ENCODE data around the gene MEGF6. TPM values are rescaled to one million over a fixed set of nuclear protein-coding genes. Genes with fewer than 3 reads are reported as not detected.
A peak's percentile ranks its signal among the peaks of the same experiment; 100 is the strongest.

MEGF6 gene
- total RNA-seq, 2 experiments from 2014 or later = 57.5 to 62.2 TPM

DNA sequence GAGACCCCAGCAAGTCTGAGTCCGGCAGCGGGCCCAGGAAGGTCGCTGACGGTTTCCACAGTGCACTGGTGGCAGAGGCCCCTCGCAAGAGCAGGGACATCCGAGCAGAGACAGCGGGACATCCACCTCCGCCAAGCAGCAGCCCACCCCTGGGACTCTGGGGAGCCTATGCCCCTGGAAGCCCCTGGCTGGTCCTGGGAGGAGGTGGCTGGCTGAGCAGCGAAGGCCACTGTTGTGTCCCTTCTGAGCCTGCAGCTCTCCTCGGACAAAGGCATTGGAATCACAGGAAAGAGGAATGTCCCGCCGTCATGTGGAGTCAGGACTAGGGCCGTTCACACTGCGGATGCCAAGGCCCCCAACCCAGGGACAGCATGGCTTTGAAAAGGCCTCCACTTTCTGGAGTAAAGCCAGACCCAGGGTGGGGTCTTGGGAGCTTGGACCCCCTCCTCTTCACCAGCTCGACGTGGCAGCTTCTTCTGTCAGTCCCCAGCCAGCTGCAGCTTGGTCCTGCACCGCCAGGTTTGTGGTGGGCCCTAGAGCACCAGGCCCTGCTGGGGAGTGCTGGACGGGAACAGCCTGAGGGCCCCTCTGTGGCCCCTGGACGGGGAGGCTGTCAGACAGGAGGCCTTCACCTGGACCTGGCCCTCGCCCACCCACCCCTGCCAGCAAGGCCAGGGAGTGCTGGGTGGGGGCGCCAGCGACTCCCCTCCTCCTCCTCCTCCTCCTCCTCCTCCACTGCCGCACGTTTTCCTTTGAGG is 1.4 kb downstream of the MEGF6 start:
- POLR2A ChIA-PET = no interaction called here
- CTCF ChIA-PET = no interaction called here

DNA sequence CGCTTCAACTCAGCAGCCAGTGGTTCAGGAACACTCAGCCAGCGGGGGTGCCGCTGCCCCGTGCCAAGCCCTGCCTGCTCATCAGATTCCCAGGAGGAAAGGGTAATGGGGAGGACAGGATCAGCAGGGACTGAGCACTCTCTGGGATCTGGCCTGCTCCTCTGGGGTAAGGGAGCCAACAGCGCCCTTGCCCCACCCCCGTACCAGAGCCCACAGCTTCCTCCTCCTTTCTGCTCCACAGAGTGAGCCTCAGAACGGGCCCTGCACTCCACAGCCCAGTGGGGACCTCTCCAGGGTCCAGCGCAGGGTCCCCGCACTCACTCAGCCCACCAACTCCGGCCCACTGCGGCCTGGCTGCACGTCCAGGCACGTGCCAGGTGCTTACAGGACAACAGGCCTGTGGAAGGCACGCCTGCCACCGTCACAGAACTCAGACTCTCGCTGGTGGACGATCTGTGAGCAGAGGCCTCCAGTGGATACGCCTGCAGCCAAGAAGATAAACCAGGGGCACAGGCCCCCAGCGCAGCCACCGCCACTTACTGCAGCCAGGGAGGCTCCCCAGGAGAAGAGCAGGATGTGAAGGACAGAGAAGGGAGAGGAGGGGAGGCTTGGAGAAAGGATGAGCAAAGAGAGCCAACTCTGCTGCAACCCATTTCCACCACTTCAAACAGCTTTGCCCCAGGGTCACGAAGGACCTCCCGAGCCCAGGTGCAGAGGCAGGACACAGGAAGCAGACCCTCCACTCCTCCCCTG is 2.1 kb downstream of the MEGF6 start:
- Histone ChIP-seq H3K27me3 (ENCODE audit: control insufficient read depth in 1 of 2, insufficient read depth in 2 of 2, low read length in 2 of 2) (peaks cover 18 to 30% of the 10 kb centered on the region in 2 experiments), H3K4me1 (ENCODE audit: insufficient read depth, low read length) (peaks cover 23% of the 10 kb centered on the region), H3K36me3 (ENCODE audit: insufficient read depth, low read length) (no peaks in the 10 kb centered on the region), H3K9me3 (ENCODE audit: control insufficient read depth in 1 of 2, insufficient read depth in 1 of 2, low read length in 2 of 2) (peaks cover 0 to 19% of the 10 kb centered on the region in 2 experiments), H3K27ac (ENCODE audit: low read depth in 1 of 2, low read length in 2 of 2) (no peak overlapping the region), H3K4me3 (ENCODE audit: low read length) (no peak overlapping the region)
- peaks cover 34% of the 10 kb centered on the region for H3K27me3 Mint-ChIP-seq
- ATAC-seq (ENCODE audit: poor library complexity) (no peak), DNase-seq (no peak)
- H3K9me3 Mint-ChIP-seq = no peaks in the 10 kb centered on the region
- peaks cover 15% of the 10 kb centered on the region for H3K4me1 Mint-ChIP-seq (ENCODE audit: low read depth)
- intact Hi-C loops (cut with DNase I, micrococcal nuclease) = no loop called here
- H3K4me3 Mint-ChIP-seq = peak overlapping the region; percentile 25
- TF ChIP-seq, protein P1, sequence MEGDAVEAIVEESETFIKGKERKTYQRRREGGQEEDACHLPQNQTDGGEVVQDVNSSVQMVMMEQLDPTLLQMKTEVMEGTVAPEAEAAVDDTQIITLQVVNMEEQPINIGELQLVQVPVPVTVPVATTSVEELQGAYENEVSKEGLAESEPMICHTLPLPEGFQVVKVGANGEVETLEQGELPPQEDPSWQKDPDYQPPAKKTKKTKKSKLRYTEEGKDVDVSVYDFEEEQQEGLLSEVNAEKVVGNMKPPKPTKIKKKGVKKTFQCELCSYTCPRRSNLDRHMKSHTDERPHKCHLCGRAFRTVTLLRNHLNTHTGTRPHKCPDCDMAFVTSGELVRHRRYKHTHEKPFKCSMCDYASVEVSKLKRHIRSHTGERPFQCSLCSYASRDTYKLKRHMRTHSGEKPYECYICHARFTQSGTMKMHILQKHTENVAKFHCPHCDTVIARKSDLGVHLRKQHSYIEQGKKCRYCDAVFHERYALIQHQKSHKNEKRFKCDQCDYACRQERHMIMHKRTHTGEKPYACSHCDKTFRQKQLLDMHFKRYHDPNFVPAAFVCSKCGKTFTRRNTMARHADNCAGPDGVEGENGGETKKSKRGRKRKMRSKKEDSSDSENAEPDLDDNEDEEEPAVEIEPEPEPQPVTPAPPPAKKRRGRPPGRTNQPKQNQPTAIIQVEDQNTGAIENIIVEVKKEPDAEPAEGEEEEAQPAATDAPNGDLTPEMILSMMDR (IDR thresholded peaks at IDR 0.05) = no peak
- POLR2A ChIA-PET = no interaction called here
- H3K27ac Mint-ChIP-seq = no peak overlapping the region
- CTCF ChIA-PET = no interaction called here
- H3K36me3 Mint-ChIP-seq (ENCODE audit: low read depth) = no peaks in the 10 kb centered on the region

More for the DNA sequence above, 1.4 kb downstream of the MEGF6 start:
- TF ChIP-seq, protein P1 (IDR thresholded peaks at IDR 0.05) = no peak
- intact Hi-C loops (cut with DNase I, micrococcal nuclease) = no loop called here
- H3K27ac ChIP-seq (ENCODE audit: low read depth in 1 of 2, low read length in 2 of 2) = no peak overlapping the region
- no peaks in the 10 kb centered on the region for H3K36me3 ChIP-seq (ENCODE audit: insufficient read depth, low read length)
- H3K9me3 ChIP-seq (ENCODE audit: control insufficient read depth in 1 of 2, insufficient read depth in 1 of 2, low read length in 2 of 2) = peaks cover 0 to 15% of the 10 kb centered on the region in 2 experiments
- Mint-ChIP-seq H3K27ac (no peak overlapping the region), H3K4me3 (no peak overlapping the region), H3K9me3 (no peaks in the 10 kb centered on the region), H3K4me1 (ENCODE audit: low read depth) (peaks cover 15% of the 10 kb centered on the region), H3K36me3 (ENCODE audit: low read depth) (no peaks in the 10 kb centered on the region), H3K27me3 (peaks cover 42% of the 10 kb centered on the region)
- H3K27me3 ChIP-seq (ENCODE audit: control insufficient read depth in 1 of 2, insufficient read depth in 2 of 2, low read length in 2 of 2) = peaks cover 20 to 30% of the 10 kb centered on the region in 2 experiments
- peaks cover 23% of the 10 kb centered on the region for H3K4me1 ChIP-seq (ENCODE audit: insufficient read depth, low read length)
- ATAC-seq (ENCODE audit: poor library complexity) (no peak), DNase-seq (no peak)
- no peak overlapping the region for H3K4me3 ChIP-seq (ENCODE audit: low read length)

DNA sequence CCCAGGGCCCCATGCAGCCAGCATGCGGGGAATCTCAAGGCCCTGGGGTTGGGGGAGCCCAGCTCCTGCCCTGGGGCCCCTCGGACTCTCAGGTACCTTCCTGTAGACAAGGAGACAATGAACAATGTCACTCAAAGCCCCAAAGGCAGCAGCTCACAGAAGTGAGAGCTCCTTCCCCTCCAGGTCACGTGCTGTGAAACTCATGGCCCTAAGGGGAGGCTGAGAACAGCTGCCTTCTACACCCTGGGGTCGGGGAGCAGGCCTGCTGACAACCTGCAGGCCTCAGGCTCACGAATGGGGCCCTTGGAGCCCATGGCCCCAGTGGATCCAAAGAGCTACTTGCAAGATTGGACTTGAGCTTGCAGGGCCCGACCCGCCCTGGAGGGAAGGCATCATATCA is 3.2 kb downstream of the MEGF6 start:
- TF ChIP-seq, protein P1 (IDR thresholded peaks at IDR 0.05) = no peak
- Histone ChIP-seq H3K4me3 (ENCODE audit: low read length) (no peak overlapping the region), H3K36me3 (ENCODE audit: insufficient read depth, low read length) (no peaks in the 10 kb centered on the region), H3K9me3 (ENCODE audit: control insufficient read depth in 1 of 2, insufficient read depth in 1 of 2, low read length in 2 of 2) (peaks cover 0 to 22% of the 10 kb centered on the region in 2 experiments), H3K4me1 (ENCODE audit: insufficient read depth, low read length) (peaks cover 23% of the 10 kb centered on the region), H3K27ac (ENCODE audit: low read depth in 1 of 2, low read length in 2 of 2) (no peak overlapping the region), H3K27me3 (ENCODE audit: control insufficient read depth in 1 of 2, insufficient read depth in 2 of 2, low read length in 2 of 2) (peaks cover 18 to 30% of the 10 kb centered on the region in 2 experiments)
- intact Hi-C loops (cut with DNase I, micrococcal nuclease) = no loop called here
- Mint-ChIP-seq H3K4me1 (ENCODE audit: low read depth) (peaks cover 15% of the 10 kb centered on the region), H3K4me3 (no peak overlapping the region), H3K27me3 (peaks cover 24% of the 10 kb centered on the region), H3K27ac (no peak overlapping the region), H3K36me3 (ENCODE audit: low read depth) (no peaks in the 10 kb centered on the region), H3K9me3 (no peaks in the 10 kb centered on the region)
- no peak for ATAC-seq (ENCODE audit: poor library complexity)
- DNase-seq = no peak
- ChIA-PET CTCF (no interaction called here), POLR2A (interaction anchor here (0.9 kb wide), 1 partner anchor 77 kb away, joined by 3 read pairs; no protein-coding TSS in a partner anchor)

Data from CD4-positive, alpha-beta T cell (primary cell).